ENCODE measurements around the gene PHACTR3.

The PHACTR3 gene

GRCh38 chr20:59676126-59676850 is 71.9 kb downstream of the PHACTR3 start:
- DNase-seq = no peak

- no peak for DNase-seq
These were observed 72.5 kb downstream of the PHACTR3 start for GRCh38 chr20:59676851-59677182.

GRCh38 chr20:59677586-59677985 is 73.2 kb downstream of the PHACTR3 start:
- no peak for DNase-seq

GRCh38 chr20:59678288-59678687 is 73.9 kb downstream of the PHACTR3 start:
- no peak for DNase-seq

- DNase-seq = no peak
These were observed 74.6 kb downstream of the PHACTR3 start for GRCh38 chr20:59678951-59679350.

- no peak for DNase-seq
These were observed 75.9 kb downstream of the PHACTR3 start for GRCh38 chr20:59680148-59680650.

GRCh38 chr20:59680852-59681251 is 76.5 kb downstream of the PHACTR3 start:
- no peak for DNase-seq

GRCh38 chr20:59682603-59683002 is 78.3 kb downstream of the PHACTR3 start:
- DNase-seq = no peak

GRCh38 chr20:59683181-59683580 is 78.8 kb downstream of the PHACTR3 start:
- DNase-seq = no peak

GRCh38 chr20:59684685-59685242 is 80.4 kb downstream of the PHACTR3 start:
- no peak for DNase-seq

- DNase-seq = no peak
These were observed 82.3 kb downstream of the PHACTR3 start for GRCh38 chr20:59686404-59687346.

- DNase-seq = no peak
These were observed 84.0 kb downstream of the PHACTR3 start for GRCh38 chr20:59688356-59688755.

- no peak for DNase-seq
These were observed 84.7 kb downstream of the PHACTR3 start for GRCh38 chr20:59688999-59689398.

- no peak for DNase-seq
These were observed 85.8 kb downstream of the PHACTR3 start for GRCh38 chr20:59690101-59690500.

GRCh38 chr20:59690976-59691375 is 86.6 kb downstream of the PHACTR3 start:
- no peak for DNase-seq

GRCh38 chr20:59692139-59692538 is 87.8 kb downstream of the PHACTR3 start:
- no peak for DNase-seq

- DNase-seq = no peak
These were observed 89.2 kb downstream of the PHACTR3 start for GRCh38 chr20:59693587-59693986.

- DNase-seq = no peak
These were observed 92.1 kb downstream of the PHACTR3 start for GRCh38 chr20:59696476-59696875.

- DNase-seq = no peak
These were observed 92.7 kb downstream of the PHACTR3 start for GRCh38 chr20:59697068-59697467.

GRCh38 chr20:59698598-59698997 is 94.3 kb downstream of the PHACTR3 start:
- no peak for DNase-seq

GRCh38 chr20:59701236-59701635 is 96.9 kb downstream of the PHACTR3 start:
- no peak for DNase-seq

GRCh38 chr20:59703046-59703445 is 98.7 kb downstream of the PHACTR3 start:
- DNase-seq = no peak

GRCh38 chr20:59705651-59706399 is 101.5 kb downstream of the PHACTR3 start:
- no peak for DNase-seq
